ENCODE measurements around the gene DEPDC5. TPM values are rescaled to one million over a fixed set of nuclear protein-coding genes. Genes with fewer than 3 reads are reported as not detected.

DEPDC5 gene
- total RNA-seq, 3 donors from 2014 or later = 13.6 to 20.0 (median 16.1) TPM

DNA sequence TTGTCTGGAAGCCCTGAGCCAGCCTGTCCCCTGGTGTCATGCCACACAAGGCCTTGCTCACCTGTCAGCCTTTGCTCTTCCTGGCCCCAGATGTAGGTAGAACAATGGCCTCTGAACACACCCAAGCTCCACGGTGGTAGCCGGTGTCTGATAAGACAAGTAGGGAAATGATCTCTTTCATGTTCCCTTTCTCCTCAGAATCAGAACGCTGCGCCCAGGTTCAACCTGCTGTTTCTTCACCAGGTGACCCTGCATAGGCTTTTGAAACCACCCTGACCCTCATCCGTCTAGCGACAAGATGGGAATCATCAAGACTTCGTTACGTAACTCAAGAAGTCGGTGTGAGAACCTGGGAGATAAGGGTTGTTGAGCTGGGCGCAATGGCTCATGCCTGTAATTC lies 161.8 kb downstream of the DEPDC5 start:
- TF ChIP-seq POLR2A (IDR thresholded peaks at IDR 0.05) (no peak), POLR2AphosphoS5 (IDR thresholded peaks at IDR 0.05) (no peak)
- TF ChIP-seq, protein P1, sequence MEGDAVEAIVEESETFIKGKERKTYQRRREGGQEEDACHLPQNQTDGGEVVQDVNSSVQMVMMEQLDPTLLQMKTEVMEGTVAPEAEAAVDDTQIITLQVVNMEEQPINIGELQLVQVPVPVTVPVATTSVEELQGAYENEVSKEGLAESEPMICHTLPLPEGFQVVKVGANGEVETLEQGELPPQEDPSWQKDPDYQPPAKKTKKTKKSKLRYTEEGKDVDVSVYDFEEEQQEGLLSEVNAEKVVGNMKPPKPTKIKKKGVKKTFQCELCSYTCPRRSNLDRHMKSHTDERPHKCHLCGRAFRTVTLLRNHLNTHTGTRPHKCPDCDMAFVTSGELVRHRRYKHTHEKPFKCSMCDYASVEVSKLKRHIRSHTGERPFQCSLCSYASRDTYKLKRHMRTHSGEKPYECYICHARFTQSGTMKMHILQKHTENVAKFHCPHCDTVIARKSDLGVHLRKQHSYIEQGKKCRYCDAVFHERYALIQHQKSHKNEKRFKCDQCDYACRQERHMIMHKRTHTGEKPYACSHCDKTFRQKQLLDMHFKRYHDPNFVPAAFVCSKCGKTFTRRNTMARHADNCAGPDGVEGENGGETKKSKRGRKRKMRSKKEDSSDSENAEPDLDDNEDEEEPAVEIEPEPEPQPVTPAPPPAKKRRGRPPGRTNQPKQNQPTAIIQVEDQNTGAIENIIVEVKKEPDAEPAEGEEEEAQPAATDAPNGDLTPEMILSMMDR (IDR thresholded peaks at IDR 0.05) = no peak
- H3K4me3 ChIP-seq = no peak overlapping the region
- H3K27me3 ChIP-seq = no peaks in the 10 kb centered on the region
- no peaks in the 10 kb centered on the region for H3K4me1 ChIP-seq
- no peaks in the 10 kb centered on the region for H3K9me3 ChIP-seq
- H3K27ac ChIP-seq = no peak overlapping the region
- DNase-seq (ENCODE audit: low spot score in 2 of 2) = no peak
- intact Hi-C loops (cut with DNase I; ENCODE audit: low total_unique reads) = no loop called here
- H3K36me3 ChIP-seq = no peaks in the 10 kb centered on the region

DNA sequence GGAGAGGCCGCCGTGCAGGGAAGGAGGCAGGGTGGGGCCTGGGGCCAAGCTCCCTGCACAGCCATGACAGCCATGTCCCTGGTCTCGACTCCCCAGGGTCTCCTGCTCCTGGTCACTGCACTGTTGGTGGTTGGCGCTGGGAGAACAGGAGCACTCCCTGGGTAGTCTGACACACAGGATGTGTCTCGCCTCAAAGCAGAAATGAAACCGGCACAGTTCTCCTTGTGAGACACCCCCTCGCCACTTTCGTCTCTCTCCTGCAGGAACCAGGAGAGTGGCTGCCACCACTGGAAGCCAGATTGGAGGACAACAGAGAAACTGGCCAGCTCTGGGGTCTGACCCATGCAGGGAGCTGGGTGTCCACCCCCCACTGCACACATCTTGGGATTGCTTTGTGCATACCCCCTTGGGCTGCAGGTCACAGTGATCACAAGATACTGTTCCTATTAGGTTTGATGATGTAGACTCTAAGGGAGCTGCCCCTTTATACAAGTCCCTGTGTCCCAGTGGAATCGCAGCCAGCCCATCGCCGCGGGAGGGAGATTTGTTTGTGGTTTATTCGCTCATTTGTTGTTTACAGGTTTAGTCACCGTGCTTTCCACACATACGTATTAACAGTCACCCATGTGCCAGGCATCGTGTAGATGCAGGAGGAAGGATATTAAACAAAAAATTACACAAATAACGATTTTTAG lies 163.6 kb downstream of the DEPDC5 start:
- no peak overlapping the region for H3K4me3 ChIP-seq
- H3K27ac ChIP-seq = no peak overlapping the region
- no peaks in the 10 kb centered on the region for H3K36me3 ChIP-seq
- TF ChIP-seq, protein P1 (IDR thresholded peaks at IDR 0.05) = no peak
- TF ChIP-seq POLR2AphosphoS5 (IDR thresholded peaks at IDR 0.05) (no peak), POLR2A (IDR thresholded peaks at IDR 0.05) (no peak)
- H3K9me3 ChIP-seq = no peaks in the 10 kb centered on the region
- H3K4me1 ChIP-seq = no peaks in the 10 kb centered on the region
- DNase-seq (ENCODE audit: low spot score in 2 of 2) = no peak
- intact Hi-C loops (cut with DNase I; ENCODE audit: low total_unique reads) = no loop called here
- H3K27me3 ChIP-seq = no peaks in the 10 kb centered on the region

DNA sequence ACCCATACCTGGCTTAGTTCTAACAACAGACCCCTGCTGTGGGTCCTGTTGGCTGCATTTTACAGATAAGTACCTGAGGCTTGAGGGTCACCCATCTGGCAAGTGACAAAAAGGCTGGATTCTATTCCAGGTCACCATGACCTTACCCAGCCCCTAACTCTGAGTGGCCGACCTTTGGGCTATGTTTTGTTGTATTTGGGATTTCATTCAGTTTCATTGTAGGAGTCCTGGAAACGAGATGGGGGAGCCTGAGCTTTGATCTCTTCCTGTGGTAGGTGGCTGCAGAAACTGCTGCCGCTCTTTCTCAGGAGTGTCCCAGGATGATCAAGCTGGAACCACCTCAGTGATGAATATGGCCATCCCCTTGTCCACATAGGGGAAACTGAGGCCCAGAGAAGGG lies 165.9 kb downstream of the DEPDC5 start:
- no peaks in the 10 kb centered on the region for H3K9me3 ChIP-seq
- H3K4me3 ChIP-seq = no peak overlapping the region
- H3K4me1 ChIP-seq = no peaks in the 10 kb centered on the region
- no peak overlapping the region for H3K27ac ChIP-seq
- no peak for DNase-seq (ENCODE audit: low spot score in 2 of 2)
- H3K27me3 ChIP-seq = no peaks in the 10 kb centered on the region
- H3K36me3 ChIP-seq = no peaks in the 10 kb centered on the region
- TF ChIP-seq, protein P1 (IDR thresholded peaks at IDR 0.05) = no peak
- TF ChIP-seq POLR2A (IDR thresholded peaks at IDR 0.05) (no peak), POLR2AphosphoS5 (IDR thresholded peaks at IDR 0.05) (no peak)
- intact Hi-C loops (cut with DNase I; ENCODE audit: low total_unique reads) = no loop called here

DNA sequence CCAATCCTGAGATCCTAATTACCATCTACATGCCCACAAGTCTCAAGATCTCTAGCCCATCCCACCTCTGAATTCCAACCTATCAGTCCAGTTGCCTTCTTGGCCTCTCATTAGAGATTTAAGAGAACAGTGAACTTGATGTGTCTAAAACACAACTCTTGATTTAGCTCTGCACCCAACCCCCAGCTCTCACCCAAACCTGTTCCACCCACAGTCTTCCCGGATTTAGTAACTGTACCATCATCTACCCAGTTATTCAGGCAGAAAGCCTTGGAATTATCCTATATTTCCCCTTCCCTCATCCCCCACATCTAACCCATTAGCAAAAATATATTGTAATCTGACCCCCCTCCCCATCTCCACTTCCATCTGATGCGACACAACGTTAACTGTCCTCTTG lies 166.5 kb downstream of the DEPDC5 start:
- H3K36me3 ChIP-seq = no peaks in the 10 kb centered on the region
- H3K27ac ChIP-seq = no peak overlapping the region
- DNase-seq (ENCODE audit: low spot score in 2 of 2) = no peak
- intact Hi-C loops (cut with DNase I; ENCODE audit: low total_unique reads) = no loop called here
- no peak for TF ChIP-seq POLR2A (IDR thresholded peaks at IDR 0.05)
- TF ChIP-seq POLR2AphosphoS5 (IDR thresholded peaks at IDR 0.05) = no peak
- TF ChIP-seq, protein P1 (IDR thresholded peaks at IDR 0.05) = no peak
- H3K9me3 ChIP-seq = no peaks in the 10 kb centered on the region
- H3K27me3 ChIP-seq = no peaks in the 10 kb centered on the region
- no peaks in the 10 kb centered on the region for H3K4me1 ChIP-seq
- H3K4me3 ChIP-seq = no peak overlapping the region

DNA sequence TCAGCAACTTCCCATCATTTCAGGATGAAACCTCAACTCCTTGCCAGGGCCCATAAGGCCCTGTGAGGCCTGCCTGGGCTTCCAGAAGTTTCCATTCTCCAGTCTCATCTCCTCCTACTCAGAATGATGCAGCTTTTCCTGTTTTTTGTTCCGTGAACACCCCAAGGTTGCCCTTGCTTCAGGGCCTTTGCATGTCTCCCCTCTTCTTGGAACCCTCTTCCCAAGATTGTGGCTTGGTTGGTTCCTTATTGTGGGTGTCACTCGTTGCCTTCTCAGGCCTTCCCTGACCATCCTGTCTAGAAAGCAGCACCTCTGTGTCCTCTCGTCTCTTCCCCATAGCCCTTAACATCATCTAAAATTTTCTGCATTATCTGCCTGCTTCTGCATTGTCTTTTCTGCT lies 167.3 kb downstream of the DEPDC5 start:
- no peak for DNase-seq (ENCODE audit: low spot score in 2 of 2)
- Histone ChIP-seq H3K27me3 (no peaks in the 10 kb centered on the region), H3K9me3 (no peaks in the 10 kb centered on the region), H3K27ac (no peak overlapping the region), H3K4me1 (no peaks in the 10 kb centered on the region), H3K36me3 (no peaks in the 10 kb centered on the region), H3K4me3 (no peak overlapping the region)
- TF ChIP-seq POLR2A (IDR thresholded peaks at IDR 0.05) (no peak), POLR2AphosphoS5 (IDR thresholded peaks at IDR 0.05) (no peak)
- TF ChIP-seq, protein P1 (IDR thresholded peaks at IDR 0.05) = no peak
- intact Hi-C loops (cut with DNase I; ENCODE audit: low total_unique reads) = no loop called here

All from breast epithelium (tissue), 4 donors.